Stimulated activated CD8-positive, alpha-beta memory T cell treated with anti-CD3 and anti-CD28 coated beads, Interleukin-12 subunit alpha, Interleukin-12 subunit beta, amount 100 ng/mL, for 1 hour (primary cell): ENCODE measurements around the gene ZNF511.
A peak's percentile ranks its signal among the peaks of the same experiment; 100 is the strongest.
"Not testable (repeated sequence)": the region's sequence is repeated elsewhere in the genome, so short reads cannot be mapped to it uniquely, and the experiment has no call there.

Source experiments
- DNase-seq: peaks from one replicate; pipeline ENCODE4 v3.0.0-alpha.2; 2020; ENCODE audit warnings: low read depth

Gene ZNF511

DNA sequence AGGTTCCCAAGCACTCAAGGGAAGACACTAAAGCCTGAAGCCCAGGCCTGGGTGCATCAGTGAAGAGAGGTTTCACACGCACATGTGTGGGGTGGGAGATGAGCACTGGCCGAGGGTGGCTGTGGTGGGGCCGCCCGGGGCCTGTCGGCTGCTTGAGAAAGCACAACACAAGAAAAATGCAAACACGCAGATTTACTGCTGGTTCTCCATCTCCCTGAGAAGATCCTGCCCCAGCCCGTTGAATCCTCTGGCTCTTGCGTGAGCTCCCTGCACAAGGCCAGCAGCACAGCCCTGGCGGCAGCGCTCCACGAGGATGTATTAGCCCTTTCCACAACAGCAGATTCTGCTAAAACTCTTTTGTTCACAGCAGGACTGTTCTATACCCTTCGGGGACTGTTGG, 6.2 kb downstream of the ZNF511 start:
- DNase-seq, result no peak

DNA sequence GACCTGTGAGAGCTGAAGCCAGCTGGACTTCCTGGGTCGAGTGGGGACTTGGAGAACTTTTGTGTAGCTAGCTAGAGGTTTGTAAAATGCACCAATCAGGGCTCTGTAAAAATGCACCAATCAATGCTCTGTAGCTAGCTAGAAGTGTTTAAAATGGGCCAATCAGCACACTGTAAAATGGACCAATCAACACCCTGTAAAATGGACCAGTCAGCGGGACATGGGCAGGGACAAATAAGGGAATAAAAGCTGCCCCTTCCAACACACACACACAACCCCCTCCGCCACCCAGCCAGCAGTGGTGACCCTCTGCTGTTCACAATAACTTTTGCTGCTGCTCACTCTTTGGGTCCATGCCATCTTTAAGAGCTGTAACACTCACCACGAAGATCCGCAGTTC, 7.1 kb downstream of the ZNF511 start:
- DNase-seq, result no peak

DNA sequence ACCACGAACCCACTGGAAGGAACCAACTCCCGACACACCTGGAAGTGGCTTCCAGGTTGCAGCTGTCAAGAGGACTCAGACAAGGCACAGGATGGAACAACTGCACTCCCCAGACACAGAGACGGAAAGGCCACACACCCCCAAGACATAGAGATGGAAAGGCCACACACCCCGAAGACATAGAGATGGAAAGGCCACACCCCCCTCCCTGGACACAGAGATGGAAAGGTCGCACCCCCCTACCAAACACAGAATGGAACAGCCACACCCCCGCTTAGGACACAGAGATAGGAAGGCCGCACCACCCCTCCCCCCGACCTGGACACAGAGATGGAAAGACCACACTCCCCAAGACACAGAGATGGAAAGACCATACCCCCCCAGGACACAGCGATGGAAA, 7.6 kb downstream of the ZNF511 start:
- DNase-seq, result no peak

DNA sequence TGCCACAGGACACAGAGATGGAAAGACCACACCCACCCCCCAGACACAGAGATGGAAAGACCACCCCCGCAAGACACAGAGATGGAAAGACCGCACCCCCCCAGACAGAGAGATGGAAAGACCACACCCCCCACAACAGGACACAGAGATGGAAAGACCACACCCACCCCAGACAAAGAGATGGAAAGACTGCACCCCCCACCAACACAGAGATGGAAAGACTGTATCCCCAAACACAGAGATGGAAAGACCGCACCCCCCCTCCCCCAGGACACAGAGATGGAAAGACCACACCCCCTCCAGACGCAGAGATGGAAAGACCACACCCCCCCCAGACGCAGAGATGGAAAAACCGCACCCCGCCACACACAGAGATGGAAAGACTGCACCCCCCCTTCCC, 8.0 kb downstream of the ZNF511 start:
- no peak for DNase-seq

DNA sequence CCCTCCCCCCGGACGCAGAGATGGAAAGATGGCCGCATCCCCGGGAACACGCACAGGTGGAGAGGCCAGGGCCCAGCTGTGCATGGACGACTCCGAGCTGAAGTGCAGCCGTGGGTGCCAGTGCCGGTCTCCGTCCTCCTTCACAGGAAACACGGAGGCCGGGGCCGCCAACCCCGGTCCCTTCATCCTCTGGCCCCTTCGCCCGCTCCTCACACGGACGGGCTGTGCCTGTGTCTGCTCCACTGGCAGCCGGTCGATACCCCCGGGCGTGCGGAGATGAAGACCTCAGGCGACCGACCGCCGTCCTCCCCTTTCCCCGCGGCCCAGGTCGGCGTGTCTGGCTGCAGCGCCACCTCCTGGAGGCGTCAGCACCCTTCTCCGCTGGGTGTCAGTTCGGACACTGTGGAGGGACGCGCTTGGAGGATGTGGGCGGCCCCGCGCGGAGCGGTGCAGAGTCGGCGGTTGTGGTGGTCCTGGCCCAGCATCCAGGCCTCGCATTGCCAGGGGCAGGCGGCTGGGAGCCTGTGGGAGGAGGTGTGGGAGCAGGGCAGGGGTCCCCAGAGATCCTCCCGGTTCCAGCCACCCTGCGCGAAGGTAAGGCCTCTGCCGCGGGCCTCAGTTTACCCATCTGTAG, 9.9 kb downstream of the ZNF511 start:
- peak; percentile 54 for DNase-seq

DNA sequence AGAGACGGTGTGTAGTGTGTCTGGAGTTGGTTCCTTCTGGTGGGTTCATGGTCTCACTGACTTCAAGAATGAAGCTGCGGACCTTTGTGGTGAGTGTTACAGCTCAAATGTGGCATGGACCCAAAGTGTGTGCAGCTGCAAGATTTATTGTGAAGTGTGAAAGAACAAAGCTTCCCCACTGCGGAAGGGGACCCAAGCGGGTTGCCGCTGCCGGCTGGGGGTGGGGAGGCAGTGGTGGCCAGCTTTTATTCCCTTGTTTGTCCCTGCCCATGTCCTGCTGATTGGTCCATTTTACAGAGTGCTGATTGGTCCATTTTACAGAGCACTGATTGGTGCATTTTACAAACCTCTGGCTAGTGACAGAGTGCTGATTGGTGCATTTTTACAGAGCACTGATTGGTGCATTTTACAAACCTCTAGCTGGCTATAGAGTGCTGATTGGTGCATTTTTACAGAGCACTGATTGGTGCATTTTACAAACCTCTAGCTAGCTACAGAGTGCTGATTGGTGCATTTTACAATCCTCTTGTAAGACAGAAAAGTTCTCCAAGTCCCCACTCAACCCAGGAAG, 12.2 kb downstream of the ZNF511 start:
- not testable (repeated sequence) for DNase-seq

DNA sequence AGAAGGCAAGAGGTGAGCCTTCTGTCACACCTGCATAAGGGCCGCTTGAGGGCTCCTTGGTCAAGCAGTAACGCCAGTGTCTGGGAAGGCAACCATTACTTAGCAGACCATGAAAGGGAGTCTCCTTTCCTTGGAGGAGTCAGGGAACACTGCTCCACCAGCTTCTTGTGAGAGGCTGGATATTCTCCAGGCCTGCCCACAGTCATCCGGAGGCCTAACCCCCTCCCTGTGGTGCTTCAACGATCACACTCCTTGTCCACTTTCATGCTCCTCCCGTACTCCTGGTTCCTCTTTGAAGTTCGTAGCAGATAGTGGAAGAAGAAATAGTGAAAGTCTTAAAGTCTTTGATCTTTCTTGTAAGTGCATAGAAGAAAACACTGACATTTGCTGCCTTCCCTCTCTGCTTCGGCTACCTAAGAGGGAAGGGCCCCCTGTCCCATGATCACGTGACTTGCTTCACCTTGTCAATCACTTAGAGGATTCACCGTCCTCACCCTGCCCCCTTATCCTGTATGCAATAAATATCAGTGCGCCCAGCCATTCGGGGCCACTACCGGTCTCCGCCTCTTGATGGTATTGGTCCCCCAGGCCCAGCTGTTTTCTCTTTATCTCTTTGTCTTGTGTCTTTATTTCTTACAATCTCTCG, 13.5 kb downstream of the ZNF511 start:
- not testable (repeated sequence) for DNase-seq

DNA sequence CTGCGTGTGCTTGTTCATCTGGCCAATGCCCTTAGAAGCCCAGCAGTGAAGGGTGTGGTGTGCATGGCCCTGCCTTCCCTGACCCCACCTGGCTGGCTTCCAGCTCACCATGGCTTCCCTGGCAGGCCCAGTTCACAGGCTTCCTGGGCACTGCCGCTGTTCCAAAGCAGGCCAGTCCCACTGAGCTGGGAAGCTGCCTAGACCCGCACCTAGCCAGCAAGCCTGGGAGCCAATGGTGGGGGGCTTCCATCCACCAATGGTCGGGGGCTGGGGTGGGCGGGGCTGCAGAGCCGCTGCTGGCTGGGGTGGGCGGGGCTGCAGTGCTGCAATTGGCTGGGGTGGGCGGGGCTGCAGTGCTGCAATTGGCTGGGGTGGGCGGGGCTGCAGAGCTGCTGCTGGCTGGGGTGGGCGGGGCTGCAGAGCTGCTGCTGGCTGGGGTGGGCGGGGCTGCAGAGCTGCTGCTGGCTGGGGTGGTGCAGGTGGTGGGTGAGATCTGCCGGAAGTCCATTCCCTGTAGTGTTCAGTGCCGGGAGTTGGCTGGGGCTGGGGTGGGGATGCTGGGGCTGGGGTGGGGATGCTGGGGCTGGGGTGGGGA, 15.6 kb downstream of the ZNF511 start:
- no peak for DNase-seq

DNA sequence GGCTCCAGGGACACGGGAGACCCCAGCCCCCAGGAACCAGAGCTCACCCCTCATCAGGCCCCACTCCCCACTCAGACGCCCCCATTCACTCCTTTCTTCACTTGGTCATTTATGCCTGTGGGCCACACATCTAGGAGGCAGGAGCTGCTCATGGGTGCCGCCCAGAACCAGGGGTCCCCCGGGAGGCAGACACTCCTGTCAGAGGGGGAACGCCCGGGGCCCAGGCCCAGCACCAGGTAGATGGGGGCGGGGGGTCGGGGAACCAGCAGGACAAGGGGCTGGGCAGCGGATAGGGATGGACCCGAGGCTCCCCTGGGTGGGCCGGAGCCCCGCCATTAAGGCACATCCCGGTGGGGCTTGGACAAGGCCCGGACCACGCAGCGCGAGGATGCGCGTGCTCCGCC, 16.1 kb downstream of the ZNF511 start:
- no peak for DNase-seq

DNA sequence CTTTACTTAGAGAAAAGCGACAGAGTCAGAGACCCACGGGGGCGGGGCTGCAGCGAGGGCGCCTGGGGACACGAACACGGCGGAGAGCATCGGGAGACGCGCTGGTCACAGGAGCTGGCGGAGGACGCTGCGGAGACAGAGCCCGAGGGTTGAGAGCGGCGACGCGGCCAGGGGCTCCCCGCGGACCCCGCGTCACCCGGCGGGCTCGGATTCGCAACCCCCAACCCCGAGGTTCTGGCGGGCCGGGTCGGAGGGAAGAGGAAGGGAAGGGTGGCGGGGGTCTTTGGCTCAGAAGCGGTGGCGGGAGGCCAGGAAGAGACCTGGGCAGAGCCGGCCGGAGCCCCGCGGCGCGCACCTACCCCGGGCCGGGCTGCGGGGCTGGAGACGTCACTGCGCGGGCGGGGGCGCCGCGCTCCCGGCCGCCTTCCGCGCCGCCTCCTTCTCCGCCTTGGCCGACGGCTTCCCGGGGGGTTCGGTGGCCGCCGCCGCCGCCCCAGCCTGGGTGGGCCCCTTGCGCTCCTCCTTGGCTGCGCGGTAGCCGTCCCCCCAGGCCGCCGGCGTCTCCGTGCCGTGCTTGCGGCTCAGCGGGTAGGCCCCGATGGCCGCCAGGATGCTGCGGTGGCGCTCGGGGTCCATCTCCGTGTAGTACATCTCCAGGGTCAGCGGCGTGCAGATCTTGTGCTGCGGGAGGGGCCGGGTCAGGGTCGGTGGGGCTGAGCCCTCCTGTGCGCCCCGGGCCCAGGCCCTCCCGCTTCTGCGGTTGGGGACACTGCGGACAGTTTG, 16.9 kb downstream of the ZNF511 start:
- DNase-seq, result no peak

DNA sequence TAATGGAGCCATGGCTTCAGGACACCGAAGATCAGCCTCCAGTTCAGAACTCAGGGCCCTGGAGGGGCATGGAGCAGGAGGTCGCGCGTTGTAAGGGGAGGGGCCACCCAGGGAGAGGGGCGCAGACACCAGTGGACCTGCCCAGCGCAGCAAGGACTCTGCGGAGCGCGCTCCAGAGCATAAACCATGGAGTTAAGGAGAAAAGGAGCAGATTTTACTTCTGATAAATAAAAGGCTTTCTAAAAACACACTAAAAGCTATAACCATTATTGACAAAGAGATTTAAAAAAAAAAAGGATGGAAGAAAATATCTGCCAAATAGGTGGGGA, 17.5 kb downstream of the ZNF511 start:
- no peak for DNase-seq

DNA sequence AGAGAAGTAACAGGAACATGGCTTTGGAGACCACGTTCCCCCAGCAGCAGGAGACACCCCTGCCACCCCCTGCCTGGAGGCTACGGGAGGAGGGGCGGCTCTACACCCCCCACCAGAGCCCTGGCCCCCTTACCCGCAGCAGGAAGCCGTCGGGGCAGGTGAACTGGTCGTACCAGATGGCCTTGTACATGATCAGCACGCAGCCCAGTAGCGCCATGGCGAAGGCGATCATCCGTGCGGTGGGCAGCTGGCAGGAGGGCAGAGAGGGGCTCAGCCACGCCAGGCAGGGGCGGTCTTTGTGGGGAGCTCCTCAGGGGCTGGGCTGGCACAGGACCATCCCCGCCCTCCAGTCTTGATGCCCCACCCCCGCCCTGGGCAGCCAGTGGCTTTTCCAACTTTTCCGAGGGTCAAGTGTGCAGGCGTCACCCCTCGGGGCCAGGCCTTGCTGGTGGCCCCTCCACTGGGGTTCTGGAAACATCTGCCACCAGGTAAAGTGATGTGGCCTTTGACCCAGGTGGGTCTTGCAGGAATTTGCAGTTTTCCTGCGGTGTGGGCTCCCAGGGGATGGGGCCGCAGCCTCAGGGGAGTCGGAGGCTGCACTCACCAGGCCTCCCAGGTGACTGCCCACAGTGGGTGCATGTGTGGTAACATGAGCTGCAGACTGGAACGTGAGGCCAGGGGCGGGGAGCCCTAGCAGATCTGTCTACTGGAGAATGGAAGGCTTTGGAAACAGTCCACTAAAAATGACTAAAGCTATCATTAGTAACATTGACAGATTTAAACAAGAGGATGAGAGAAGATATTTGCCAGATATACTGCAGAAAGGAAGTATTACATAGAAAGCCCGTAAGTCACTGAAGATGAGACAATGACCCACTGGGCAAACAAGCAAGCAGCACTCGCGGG, 18.3 kb downstream of the ZNF511 start:
- DNase-seq, result no peak

DNA sequence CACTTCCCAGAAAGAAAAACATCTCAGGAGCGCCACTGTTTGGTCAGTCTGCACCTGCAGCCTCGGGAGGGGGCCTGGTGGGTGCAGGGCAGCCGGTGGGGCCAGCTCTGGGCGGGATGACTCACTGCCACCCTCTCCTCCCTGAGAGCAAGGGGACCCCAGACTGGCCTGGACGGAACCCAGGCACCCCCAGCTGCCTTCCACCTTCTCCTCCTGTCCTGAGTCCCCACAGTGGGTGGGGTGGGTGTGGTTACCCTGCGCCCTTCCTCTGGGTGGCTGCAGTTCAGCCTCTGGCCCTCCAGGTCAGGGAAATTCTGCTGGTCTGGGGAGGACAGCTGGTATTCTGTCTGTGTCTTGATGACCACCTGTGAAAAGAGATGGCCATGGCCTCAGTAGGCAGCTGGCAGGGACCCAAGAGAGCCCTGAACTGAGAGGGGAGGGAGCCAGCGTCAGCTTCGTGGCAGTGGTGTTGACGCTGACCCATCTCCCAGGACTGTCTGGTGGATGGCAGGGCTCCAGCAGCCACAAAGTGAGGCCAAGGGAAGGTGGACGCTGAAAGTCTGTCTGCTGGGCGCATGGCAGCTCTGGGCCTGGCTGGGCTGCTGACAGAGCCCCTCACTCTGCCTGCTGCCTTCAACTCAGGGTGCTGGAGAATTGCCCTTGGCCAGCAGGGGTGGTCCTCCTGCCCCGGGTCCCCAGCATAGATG, 19.1 kb downstream of the ZNF511 start:
- no peak for DNase-seq

DNA sequence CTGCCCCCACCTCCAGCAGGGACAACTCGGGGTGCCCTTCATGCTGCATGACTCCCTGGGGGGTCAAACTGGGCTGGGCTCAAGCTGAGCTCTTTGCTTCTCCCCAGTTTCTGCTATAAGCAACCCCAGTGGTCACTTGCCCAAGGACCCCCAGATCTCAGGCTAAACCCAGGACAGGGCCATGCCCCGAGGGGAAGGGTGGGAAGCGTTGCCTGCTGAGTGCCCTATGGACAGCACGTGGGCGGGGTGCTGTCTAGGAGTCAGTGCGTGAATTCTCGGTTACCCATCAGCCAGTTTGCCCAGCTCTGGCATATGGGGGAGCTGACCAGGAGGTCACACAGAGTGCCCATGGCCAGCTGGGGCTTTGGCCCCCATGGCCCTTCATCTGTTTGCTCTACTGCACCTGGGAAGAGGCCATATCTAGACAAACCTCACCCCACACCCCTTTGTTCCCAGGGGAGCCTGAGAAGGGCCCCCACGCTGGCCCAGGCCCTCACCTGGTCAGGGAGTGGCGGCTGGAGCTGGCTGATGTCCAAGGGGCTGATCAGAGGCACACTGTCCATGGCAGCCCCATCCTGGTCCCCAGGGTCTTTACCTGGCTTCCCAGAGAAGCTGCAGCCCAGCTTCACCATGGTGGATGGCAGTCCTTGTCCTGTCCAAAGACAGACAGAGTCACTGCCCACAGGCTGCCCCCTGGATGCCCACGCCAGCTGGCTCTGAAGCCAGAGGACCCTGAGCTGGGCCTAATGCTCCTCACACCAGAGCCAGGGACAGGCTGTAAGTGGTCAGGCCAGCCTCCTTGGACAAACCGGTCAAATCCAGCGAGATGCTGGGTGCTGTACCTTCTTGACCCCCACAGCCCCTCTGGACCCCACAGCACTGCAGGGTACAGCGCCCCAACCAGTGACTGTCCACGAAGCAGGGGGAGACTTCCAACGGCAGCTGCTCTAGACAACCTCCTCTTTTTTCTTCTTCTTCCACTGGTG, 19.9 kb downstream of the ZNF511 start:
- DNase-seq, result no peak

DNA sequence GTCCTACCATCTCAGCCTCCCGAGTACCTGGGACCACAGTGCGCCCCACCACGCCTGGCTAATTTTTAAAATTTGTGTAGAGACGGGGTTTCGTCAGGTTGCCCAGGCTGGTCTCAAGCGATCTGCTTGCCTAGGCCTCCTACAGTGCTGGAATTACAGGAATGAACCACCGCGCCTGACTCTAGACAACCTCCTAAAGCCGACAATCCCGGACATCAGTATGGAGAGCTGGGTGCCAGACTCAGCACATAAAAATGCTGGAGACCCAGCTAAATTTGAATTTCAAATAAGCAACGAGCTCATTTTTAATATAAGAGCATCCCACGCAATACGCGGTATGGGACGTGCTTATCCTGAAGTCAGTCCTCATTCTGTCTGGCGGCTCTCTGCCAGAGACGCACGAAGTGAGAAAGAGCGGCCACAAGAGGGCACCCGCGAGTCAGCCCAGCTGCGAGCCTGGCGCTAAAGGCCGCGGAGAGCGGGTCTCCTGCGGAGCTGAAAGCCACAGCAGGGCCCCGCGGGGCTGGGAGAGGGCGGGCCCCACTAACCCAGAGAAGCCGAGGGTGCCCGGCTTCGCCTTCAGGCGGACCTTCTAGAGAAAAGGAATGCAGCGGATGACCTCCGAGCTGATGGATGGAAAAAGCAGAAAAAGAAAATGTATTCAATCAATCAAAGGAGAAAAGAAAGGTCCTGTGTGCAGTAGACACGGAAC, 20.9 kb downstream of the ZNF511 start:
- DNase-seq, result peak; percentile 82

DNA sequence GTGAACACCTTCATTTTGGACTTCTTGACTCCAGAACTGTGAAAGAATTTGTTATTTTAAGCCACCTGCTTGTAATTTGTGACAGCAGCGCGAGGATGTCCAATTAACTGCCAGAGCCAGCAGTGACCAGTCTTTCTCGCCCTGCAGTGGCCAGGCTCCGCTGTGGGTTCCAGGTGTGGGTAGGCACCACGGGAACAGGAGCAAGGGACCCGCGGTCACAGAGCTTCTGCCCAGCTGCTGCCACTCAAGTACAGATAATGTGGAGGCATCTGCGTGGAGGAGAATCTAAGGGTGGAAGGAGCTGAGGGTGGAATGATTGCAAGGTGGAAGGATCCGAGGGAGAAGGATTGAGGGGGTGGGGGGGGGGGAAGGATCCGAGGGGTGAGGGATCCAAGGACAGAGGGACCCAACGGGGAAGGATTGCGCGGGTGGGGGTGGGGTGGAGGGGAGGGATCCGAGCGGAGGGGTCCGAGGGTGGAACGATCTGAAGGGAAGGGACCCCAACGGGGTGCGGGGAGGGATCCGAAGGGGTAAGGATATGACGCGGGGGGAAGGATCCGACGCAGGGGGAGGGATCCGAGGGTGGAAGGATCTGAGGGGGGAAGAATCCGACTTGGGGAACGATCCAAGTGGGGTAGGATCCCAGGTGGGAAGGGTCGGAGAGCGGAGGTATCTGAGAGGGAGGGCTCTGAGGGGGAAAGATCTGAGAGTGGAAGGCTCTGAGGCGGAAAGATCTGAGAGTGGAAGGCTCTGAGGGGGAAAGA, 24.4 kb downstream of the ZNF511 start:
- no peak for DNase-seq

DNA sequence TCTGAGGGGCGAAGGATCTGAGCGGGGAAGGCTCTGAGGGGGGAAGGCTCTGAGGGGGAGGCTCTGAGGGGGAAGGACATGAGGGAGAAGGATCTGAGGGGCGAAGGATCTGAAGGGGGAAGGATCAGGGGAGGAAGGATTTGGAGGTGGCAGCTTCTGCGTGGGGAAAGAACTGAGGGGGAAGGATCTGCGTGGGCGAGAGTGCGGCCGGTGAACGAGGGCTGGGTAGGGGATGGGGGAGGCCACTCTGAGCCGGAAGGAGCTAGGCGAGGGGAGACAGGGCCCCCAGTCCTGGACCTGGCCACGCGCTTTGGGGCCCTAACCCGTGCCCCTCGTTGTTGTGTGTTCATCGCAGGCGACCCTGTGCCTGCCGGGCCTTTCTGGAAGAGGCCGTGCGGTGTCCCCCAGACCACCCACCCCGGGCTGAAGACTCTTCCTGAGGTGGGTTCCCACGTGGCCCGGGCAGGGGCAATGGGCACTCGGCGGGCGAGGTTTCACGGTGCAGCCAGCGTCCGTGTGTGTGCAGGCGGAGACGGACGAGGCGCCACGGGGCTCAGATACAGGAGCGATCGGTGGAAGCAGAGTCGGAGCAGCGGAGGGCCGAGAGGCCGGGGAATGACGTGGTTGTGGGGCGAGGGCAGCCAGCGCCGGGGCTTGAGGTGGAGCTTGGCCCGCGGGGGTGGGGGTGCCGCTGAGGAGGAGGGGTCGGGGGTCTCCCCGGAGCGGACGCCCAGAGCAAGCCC, 26.0 kb downstream of the ZNF511 start:
- no peak for DNase-seq
